ENCODE data around the gene AVL9. TPM values are rescaled to one million over a fixed set of nuclear protein-coding genes. Genes with fewer than 3 reads are reported as not detected.
A peak's percentile ranks its signal among the peaks of the same experiment; 100 is the strongest.
"Not testable (repeated sequence)": the region's sequence is repeated elsewhere in the genome, so short reads cannot be mapped to it uniquely, and the experiment has no call there.

Gene AVL9
- total and polyA plus RNA-seq, 7 experiments from 2014 or later = 8.0 to 57.9 (median 35.4) TPM

DNA sequence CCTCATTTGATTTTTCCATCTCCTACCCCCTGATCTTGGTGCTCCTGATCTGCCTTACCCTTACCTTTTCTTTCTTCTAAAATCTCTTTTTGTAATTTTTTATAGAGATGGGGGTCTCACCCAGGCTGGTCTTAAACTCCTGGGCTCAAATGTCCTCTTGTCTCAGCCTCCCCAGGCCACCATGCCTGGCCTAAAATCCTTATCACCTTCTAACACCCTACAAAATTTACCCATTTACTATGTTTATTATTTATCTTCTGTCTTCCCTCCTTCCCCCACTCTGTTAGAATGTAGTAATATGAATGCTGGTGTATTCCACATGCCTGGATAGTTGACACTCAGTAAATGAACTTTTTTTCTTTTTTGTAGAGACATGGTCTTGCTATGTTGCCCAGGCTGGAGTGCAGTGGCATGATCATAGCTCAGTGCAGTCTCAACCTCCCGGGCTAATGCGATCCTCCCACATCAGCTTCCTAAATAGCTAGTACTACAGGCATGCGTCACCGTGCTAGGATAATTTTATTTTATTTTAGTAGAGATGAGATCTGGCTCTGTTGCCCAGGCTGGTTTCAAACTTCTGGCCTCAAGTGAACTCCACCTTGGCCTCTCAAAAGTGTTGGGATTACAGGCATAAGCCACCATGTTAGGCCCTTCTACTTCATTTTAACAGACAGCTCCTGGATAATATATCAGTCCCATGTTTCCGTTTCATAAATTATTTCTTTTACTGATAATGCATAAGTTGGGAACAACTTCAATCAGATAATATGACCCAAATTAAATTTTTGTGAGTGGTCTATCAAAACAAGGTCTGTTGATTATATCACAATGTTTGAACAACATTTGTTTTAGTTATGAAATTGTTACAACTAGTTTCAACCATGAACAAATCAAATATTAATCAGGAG, 136.6 kb downstream of the AVL9 start:
- H3K4me1 Mint-ChIP-seq; H3K27me3 ChIP-seq (ENCODE audit: control insufficient read depth in 2 of 2, insufficient read depth in 2 of 2, low read length in 2 of 2); H3K4me3 Mint-ChIP-seq; intact Hi-C loops (cut with micrococcal nuclease); ATAC-seq; H3K27ac Mint-ChIP-seq; H3K9me3 Mint-ChIP-seq; CTCF ChIA-PET; DNase-seq; H3K36me3 ChIP-seq (ENCODE audit: control insufficient read depth in 2 of 3, insufficient read depth in 3 of 3, low read length in 3 of 3); H3K4me3 ChIP-seq (ENCODE audit: low read length); H3K27me3 Mint-ChIP-seq; H3K27ac ChIP-seq (ENCODE audit: low read depth, low read length); H3K4me1 ChIP-seq (ENCODE audit: control insufficient read depth in 2 of 2, insufficient read depth in 2 of 2, low read length in 2 of 2); POLR2A ChIA-PET; H3K9me3 ChIP-seq (ENCODE audit: control insufficient read depth in 2 of 3, low read length in 3 of 3); H3K36me3 Mint-ChIP-seq: not testable (repeated sequence)

DNA sequence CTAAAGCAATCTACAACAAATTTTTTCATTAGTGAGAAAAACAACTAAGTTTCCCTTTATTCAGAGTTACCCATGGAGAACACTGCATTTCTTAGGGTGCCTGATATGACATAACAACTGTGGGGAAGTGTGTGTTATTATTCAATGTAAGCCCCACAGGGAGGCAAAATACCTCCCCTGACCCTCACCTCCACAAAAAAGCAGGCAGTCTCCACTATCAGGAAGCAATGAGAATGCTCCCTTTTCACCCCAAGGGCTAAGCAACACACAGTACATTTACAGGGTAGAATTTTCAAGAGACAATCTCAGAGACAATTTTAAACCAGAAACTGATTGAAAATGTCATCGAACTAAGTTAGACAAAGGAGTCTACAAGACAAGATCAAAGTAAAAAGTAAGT, 138.2 kb downstream of the AVL9 start:
- CTCF ChIA-PET; POLR2A ChIA-PET; H3K4me3 ChIP-seq (ENCODE audit: low read length); H3K27ac ChIP-seq (ENCODE audit: low read depth, low read length); H3K9me3 Mint-ChIP-seq; H3K4me3 Mint-ChIP-seq; intact Hi-C loops (cut with micrococcal nuclease); H3K36me3 Mint-ChIP-seq; H3K27ac Mint-ChIP-seq; ATAC-seq; H3K27me3 Mint-ChIP-seq; H3K4me1 ChIP-seq (ENCODE audit: control insufficient read depth in 2 of 2, insufficient read depth in 2 of 2, low read length in 2 of 2); H3K9me3 ChIP-seq (ENCODE audit: control insufficient read depth in 2 of 3, low read length in 3 of 3); H3K36me3 ChIP-seq (ENCODE audit: control insufficient read depth in 2 of 3, insufficient read depth in 3 of 3, low read length in 3 of 3); DNase-seq; H3K27me3 ChIP-seq (ENCODE audit: control insufficient read depth in 2 of 2, insufficient read depth in 2 of 2, low read length in 2 of 2); H3K4me1 Mint-ChIP-seq: not testable (repeated sequence)

DNA sequence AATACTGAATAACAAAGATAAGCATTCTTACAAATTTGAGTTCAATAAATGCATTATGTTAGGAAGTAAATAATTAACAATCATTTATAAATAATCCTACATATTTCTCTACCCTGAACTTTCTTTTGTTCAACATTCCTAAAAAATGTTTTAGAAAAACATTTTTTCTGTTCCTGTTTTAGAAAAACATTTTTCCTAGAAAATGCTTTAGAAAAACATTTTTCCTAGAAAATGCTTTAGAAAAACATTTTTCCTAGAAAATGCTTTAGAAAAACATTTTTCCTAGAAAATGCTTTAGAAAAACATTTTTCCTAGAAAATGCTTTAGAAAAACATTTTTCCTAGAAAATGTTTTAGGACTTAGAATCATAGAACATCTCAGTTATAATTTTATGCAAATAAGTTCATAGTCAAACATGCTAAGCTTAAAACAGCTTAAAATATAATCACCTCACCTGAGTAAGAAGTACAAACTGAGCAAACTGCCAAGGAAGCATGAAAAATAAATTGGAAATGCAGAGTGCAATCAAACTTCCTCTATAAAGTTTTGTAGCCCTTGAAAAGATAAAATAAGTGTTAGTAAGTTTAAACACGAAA, 139.6 kb downstream of the AVL9 start:
- H3K4me1 ChIP-seq (ENCODE audit: control insufficient read depth in 2 of 2, insufficient read depth in 2 of 2, low read length in 2 of 2); DNase-seq; H3K27ac Mint-ChIP-seq; H3K27me3 ChIP-seq (ENCODE audit: control insufficient read depth in 2 of 2, insufficient read depth in 2 of 2, low read length in 2 of 2); H3K4me3 Mint-ChIP-seq; H3K9me3 ChIP-seq (ENCODE audit: control insufficient read depth in 2 of 3, low read length in 3 of 3); H3K36me3 Mint-ChIP-seq; CTCF ChIA-PET; H3K36me3 ChIP-seq (ENCODE audit: control insufficient read depth in 2 of 3, insufficient read depth in 3 of 3, low read length in 3 of 3); intact Hi-C loops (cut with micrococcal nuclease); ATAC-seq; H3K9me3 Mint-ChIP-seq; H3K4me3 ChIP-seq (ENCODE audit: low read length); H3K27ac ChIP-seq (ENCODE audit: low read depth, low read length); H3K27me3 Mint-ChIP-seq; POLR2A ChIA-PET: not testable (repeated sequence)
- H3K4me1 Mint-ChIP-seq = peaks cover 0 to 15% (median 3%) of the 10 kb centered on the region in 7 donors

DNA sequence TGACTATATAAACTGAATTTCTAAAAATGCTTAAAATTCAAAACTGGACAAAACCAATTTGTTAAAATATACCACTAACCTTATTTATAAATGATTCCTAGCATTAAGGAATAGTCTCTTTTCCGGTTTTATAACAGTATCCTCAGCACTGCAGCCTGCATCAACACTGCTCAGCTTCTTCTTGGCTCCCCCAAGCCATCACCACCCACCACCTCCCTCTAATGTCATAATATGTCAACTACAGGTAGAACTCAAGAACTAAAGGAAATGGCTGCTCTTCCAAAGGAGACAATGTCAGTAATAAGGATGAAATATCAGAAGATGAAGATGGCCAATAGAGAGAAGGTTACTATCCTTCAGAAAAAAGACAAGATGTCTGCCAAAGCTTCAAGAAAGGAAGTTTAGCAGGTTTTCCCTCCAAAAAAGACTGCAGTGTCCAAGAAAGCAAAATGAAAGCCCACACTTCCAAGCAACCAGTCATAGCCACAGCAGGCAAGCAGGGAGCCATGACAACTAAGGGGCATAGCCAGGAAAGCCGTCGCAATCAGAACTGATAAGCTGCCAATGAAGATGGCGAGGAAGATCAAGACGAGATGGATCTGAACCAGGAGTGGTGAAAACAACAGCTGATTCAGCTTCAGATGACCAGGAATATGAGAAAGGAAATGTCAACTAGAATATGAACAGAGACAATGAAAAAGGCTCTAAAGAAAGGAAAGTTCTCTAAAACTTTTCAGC, 141.6 kb downstream of the AVL9 start:
- H3K4me3 ChIP-seq (ENCODE audit: low read length); CTCF ChIA-PET; H3K4me1 ChIP-seq (ENCODE audit: control insufficient read depth in 2 of 2, insufficient read depth in 2 of 2, low read length in 2 of 2); H3K9me3 Mint-ChIP-seq; DNase-seq; H3K36me3 ChIP-seq (ENCODE audit: control insufficient read depth in 2 of 3, insufficient read depth in 3 of 3, low read length in 3 of 3); H3K9me3 ChIP-seq (ENCODE audit: control insufficient read depth in 2 of 3, low read length in 3 of 3); H3K27me3 Mint-ChIP-seq; H3K27ac ChIP-seq (ENCODE audit: low read depth, low read length); ATAC-seq; H3K36me3 Mint-ChIP-seq; H3K4me3 Mint-ChIP-seq; H3K27me3 ChIP-seq (ENCODE audit: control insufficient read depth in 2 of 2, insufficient read depth in 2 of 2, low read length in 2 of 2); POLR2A ChIA-PET; H3K27ac Mint-ChIP-seq: not testable (repeated sequence)
- peaks cover 0 to 15% (median 3%) of the 10 kb centered on the region in 7 donors for H3K4me1 Mint-ChIP-seq
- intact Hi-C loops (cut with micrococcal nuclease) = loop anchor here in 1 of 2 donors (1.0 kb wide), 1 partner anchor 147 kb away; the partner anchor contains the start of gene LSM5

DNA sequence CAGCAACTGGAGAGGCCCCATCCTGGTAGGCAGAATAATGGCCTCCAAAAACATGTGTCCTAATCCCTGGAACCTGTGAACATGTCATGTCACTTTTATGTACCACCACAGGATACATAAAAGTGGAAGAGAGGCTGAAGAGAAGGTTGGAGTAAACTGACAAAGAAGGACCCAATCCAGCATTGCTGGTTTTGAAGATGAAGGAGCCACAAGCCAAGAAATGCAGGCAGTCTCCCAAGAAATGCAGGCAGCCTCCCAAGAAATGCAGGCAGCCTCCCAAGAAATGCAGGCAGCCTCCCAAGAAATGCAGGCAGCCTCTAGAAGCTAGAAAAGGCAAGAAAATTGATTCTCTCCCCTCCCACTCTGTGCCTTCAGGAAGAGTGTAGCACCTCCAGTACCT, 142.3 kb downstream of the AVL9 start:
- DNase-seq; CTCF ChIA-PET; intact Hi-C loops (cut with micrococcal nuclease); H3K27me3 ChIP-seq (ENCODE audit: control insufficient read depth in 2 of 2, insufficient read depth in 2 of 2, low read length in 2 of 2); H3K4me1 ChIP-seq (ENCODE audit: control insufficient read depth in 2 of 2, insufficient read depth in 2 of 2, low read length in 2 of 2); H3K36me3 ChIP-seq (ENCODE audit: control insufficient read depth in 2 of 3, insufficient read depth in 3 of 3, low read length in 3 of 3); POLR2A ChIA-PET; H3K4me3 Mint-ChIP-seq; ATAC-seq; H3K4me3 ChIP-seq (ENCODE audit: low read length); H3K9me3 Mint-ChIP-seq; H3K27me3 Mint-ChIP-seq; H3K27ac ChIP-seq (ENCODE audit: low read depth, low read length); H3K9me3 ChIP-seq (ENCODE audit: control insufficient read depth in 2 of 3, low read length in 3 of 3); H3K36me3 Mint-ChIP-seq: not testable (repeated sequence)
- Mint-ChIP-seq H3K4me1 (peaks cover 0 to 15% (median 3%) of the 10 kb centered on the region in 7 donors), H3K27ac (peak overlapping the region in 1 of 9 donors; percentile 7)
